Neural progenitor cell (in vitro differentiated cells): ENCODE measurements around the gene GOLGB1. TPM values are rescaled to one million over a fixed set of nuclear protein-coding genes. Genes with fewer than 3 reads are reported as not detected.
"Not testable (repeated sequence)": the region's sequence is repeated elsewhere in the genome, so short reads cannot be mapped to it uniquely, and the experiment has no call there.

ENCODE experiments used
- DNase-seq: peaks from one replicate; pipeline ENCODE4 v3.0.0-alpha.2; 2016; ENCODE audit warnings: low spot score
- H2AFZ ChIP-seq: fragments of 200-600 bp; sonication (generic); replicated peaks from 2 replicates; pipeline ENCODE4 v1.6.1; 2016; ENCODE audit warnings: antibody characterized with exemption
- H3F3A ChIP-seq: fragments of 200-600 bp; sonication (generic); 2 replicates; pipeline ENCODE4 v1.6.1; 2016; ENCODE audit warnings: antibody characterized with exemption, low read depth
- H3K27ac ChIP-seq: fragments of 200-600 bp; sonication (generic); 2 replicates; pipeline ENCODE4 v1.5.1; 2016; ENCODE audit warnings: mild to moderate bottlenecking
- H3K27me3 ChIP-seq: fragments of 200-600 bp; sonication (generic); 2 replicates; pipeline ENCODE4 v1.6.1; 2016; ENCODE audit warnings: mild to moderate bottlenecking, moderate library complexity
- H3K36me3 ChIP-seq: fragments of 200-600 bp; sonication (generic); 2 replicates; pipeline ENCODE4 v1.5.1; 2016
- H3K4me1 ChIP-seq: fragments of 200-600 bp; sonication (generic); 2 replicates; pipeline ENCODE4 v1.6.1; 2016; ENCODE audit warnings: mixed run types
- H3K4me2 ChIP-seq: fragments of 200-600 bp; sonication (generic); 2 replicates; pipeline ENCODE4 v1.6.1; 2016
- H3K4me3 ChIP-seq: fragments of 200-600 bp; sonication (generic); 2 replicates; pipeline ENCODE4 v1.5.1; 2016
- H3K79me2 ChIP-seq: fragments of 200-600 bp; sonication (generic); 2 replicates; pipeline ENCODE4 v1.6.1; 2016; ENCODE audit warnings: low read depth
- H3K9ac ChIP-seq: fragments of 200-600 bp; sonication (generic); 2 replicates; pipeline ENCODE4 v1.6.1; 2016
- H3K9me3 ChIP-seq: fragments of 200-600 bp; sonication (generic); 2 replicates; pipeline ENCODE4 v1.5.1; 2016; ENCODE audit warnings: low read depth
- H4K20me1 ChIP-seq: fragments of 200-600 bp; sonication (generic); 2 replicates; pipeline ENCODE4 v1.6.1; 2016; ENCODE audit warnings: low read depth
- H3K27ac Mint-ChIP-seq: 3 replicates; pipeline ENCODE4 v1.8.0; 2021; ENCODE audit warnings: mixed read lengths
- H3K27me3 Mint-ChIP-seq: 2 replicates; pipeline ENCODE4 v1.8.0; 2022; ENCODE audit warnings: low read depth, mild to moderate bottlenecking, inconsistent platforms, moderate library complexity, mixed read lengths; ENCODE audit not compliant: insufficient read depth
- H3K36me3 Mint-ChIP-seq: 3 replicates; pipeline ENCODE4 v1.8.0; 2021; ENCODE audit warnings: mixed read lengths
- H3K4me1 Mint-ChIP-seq: 3 replicates; pipeline ENCODE4 v1.8.0; 2021; ENCODE audit warnings: mixed read lengths
- H3K4me3 Mint-ChIP-seq: 3 replicates; pipeline ENCODE4 v1.8.0; 2021; ENCODE audit warnings: mild to moderate bottlenecking, moderate library complexity, mixed read lengths
- H3K9me3 Mint-ChIP-seq: 3 replicates; pipeline ENCODE4 v1.8.0; 2020; ENCODE audit warnings: mixed read lengths
- EZH2 ChIP-seq: fragments of 200-600 bp; sonication (generic); IDR thresholded peaks from 2 replicates; pipeline ENCODE4 v1.6.1; 2017; ENCODE audit warnings: antibody characterized with exemption, mild to moderate bottlenecking, moderate library complexity
- EZH2phosphoT487 ChIP-seq: fragments of 200-600 bp; sonication (generic); IDR thresholded peaks from 2 replicates; pipeline ENCODE4 v1.6.1; 2017; ENCODE audit warnings: antibody characterized with exemption
- total RNA-seq: library from RNA; depleted of rRNA; stranded (reverse); fragments of >200 nt; gene quantifications from 2 replicates; pipeline ENCODE4 v1.2.3, GENCODE V29; 2015; ENCODE audit warnings: low replicate concordance
- TF ChIP-seq, protein P1 (sequence below): fragments of 200-600 bp; sonication (generic); IDR thresholded peaks from 2 replicates; pipeline ENCODE4 v1.5.1; 2017; ENCODE audit warnings: antibody characterized with exemption, mild to moderate bottlenecking

The GOLGB1 gene
- total RNA-seq, 1 donor from 2014 or later: 52.5 TPM

DNA sequence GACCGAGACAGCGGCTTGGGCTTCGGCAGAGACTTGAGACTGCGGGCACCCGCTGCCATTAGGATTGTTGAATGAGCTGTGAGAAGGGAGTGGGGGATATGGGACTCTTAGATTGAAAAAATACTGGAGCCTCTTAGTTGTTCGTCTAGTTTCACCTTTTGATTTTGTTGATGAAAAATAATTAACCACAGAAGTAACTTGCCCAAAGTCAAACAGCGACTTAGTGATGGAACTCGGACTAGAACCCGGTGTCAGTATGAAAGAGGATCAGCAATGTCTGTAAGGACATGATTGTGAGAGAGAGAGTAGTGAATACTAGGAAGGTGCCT lies 510 bp upstream of the GOLGB1 start:
- H3K27ac Mint-ChIP-seq: no peak overlapping the region
- Histone ChIP-seq H3K27ac (no peak overlapping the region), H3F3A (peaks cover 16% of the 10 kb centered on the region), H3K4me2 (peak overlapping the region; percentile 97), H3K79me2 (peaks cover 47% of the 10 kb centered on the region), H3K36me3 (no peaks in the 10 kb centered on the region), H3K4me1 (peaks cover 10% of the 10 kb centered on the region), H3K4me3 (peak overlapping the region; percentile 84), H3K9me3 (no peaks in the 10 kb centered on the region), H3K27me3 (peaks cover 6% of the 10 kb centered on the region), H4K20me1 (peaks cover 34% of the 10 kb centered on the region), H3K9ac (peak overlapping the region; percentile 66), H2AFZ (peak overlapping the region; percentile 60)
- no peak overlapping the region for H3K4me3 Mint-ChIP-seq
- no peaks in the 10 kb centered on the region for H3K36me3 Mint-ChIP-seq
- no peak for DNase-seq
- no peaks in the 10 kb centered on the region for H3K9me3 Mint-ChIP-seq
- TF ChIP-seq EZH2phosphoT487: no peak
- no peak for TF ChIP-seq EZH2
- TF ChIP-seq, protein P1, sequence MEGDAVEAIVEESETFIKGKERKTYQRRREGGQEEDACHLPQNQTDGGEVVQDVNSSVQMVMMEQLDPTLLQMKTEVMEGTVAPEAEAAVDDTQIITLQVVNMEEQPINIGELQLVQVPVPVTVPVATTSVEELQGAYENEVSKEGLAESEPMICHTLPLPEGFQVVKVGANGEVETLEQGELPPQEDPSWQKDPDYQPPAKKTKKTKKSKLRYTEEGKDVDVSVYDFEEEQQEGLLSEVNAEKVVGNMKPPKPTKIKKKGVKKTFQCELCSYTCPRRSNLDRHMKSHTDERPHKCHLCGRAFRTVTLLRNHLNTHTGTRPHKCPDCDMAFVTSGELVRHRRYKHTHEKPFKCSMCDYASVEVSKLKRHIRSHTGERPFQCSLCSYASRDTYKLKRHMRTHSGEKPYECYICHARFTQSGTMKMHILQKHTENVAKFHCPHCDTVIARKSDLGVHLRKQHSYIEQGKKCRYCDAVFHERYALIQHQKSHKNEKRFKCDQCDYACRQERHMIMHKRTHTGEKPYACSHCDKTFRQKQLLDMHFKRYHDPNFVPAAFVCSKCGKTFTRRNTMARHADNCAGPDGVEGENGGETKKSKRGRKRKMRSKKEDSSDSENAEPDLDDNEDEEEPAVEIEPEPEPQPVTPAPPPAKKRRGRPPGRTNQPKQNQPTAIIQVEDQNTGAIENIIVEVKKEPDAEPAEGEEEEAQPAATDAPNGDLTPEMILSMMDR: no peak
- peaks cover 1% of the 10 kb centered on the region for H3K27me3 Mint-ChIP-seq
- peaks cover 8% of the 10 kb centered on the region for H3K4me1 Mint-ChIP-seq

DNA sequence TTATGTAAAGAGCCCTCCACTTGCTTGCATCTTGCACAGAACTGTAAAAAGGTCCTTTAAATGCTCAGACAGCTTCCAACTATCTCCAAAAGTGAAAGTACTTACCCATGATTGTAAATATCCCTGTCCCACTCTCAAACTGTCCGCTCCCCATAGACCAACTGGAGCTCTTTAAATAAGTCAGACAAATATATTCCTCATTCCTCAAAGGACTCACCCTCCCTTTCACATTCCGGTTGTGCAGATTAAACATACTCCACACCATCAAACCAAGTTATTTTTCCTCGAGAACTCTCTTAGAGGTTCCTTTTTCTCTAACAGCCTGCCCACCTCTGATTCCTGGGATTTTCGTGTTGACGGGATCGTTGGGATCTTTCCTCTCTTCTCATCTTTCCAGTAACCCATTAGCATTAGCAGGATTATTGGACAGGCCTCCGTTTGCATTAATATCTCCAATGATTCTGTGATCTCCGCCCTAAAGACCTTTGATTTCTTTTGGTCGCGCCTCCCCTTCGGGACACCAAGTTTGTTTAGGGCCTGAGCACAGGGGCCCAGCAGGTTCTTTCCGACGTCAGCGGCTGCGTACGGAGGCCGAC lies 763 bp downstream of the GOLGB1 start:
- Histone ChIP-seq H3K36me3 (no peaks in the 10 kb centered on the region), H4K20me1 (peaks cover 38% of the 10 kb centered on the region), H3K79me2 (peaks cover 59% of the 10 kb centered on the region), H3F3A (peaks cover 16% of the 10 kb centered on the region), H3K4me1 (peaks cover 10% of the 10 kb centered on the region), H3K9ac (peak overlapping the region; percentile 95), H2AFZ (peak overlapping the region; percentile 86), H3K27me3 (peaks cover 5% of the 10 kb centered on the region), H3K4me2 (peak overlapping the region; percentile 72), H3K4me3 (peak overlapping the region; percentile 84), H3K9me3 (no peaks in the 10 kb centered on the region), H3K27ac (peak overlapping the region; percentile 91)
- H3K36me3 Mint-ChIP-seq: no peaks in the 10 kb centered on the region
- H3K9me3 Mint-ChIP-seq: no peaks in the 10 kb centered on the region
- H3K27me3 Mint-ChIP-seq: no peaks in the 10 kb centered on the region
- TF ChIP-seq EZH2phosphoT487: no peak
- no peak for TF ChIP-seq EZH2
- TF ChIP-seq, protein P1: no peak
- DNase-seq: peak; percentile 78
- H3K4me1 Mint-ChIP-seq: peaks cover 8% of the 10 kb centered on the region
- no peak overlapping the region for H3K27ac Mint-ChIP-seq
- no peak overlapping the region for H3K4me3 Mint-ChIP-seq

DNA sequence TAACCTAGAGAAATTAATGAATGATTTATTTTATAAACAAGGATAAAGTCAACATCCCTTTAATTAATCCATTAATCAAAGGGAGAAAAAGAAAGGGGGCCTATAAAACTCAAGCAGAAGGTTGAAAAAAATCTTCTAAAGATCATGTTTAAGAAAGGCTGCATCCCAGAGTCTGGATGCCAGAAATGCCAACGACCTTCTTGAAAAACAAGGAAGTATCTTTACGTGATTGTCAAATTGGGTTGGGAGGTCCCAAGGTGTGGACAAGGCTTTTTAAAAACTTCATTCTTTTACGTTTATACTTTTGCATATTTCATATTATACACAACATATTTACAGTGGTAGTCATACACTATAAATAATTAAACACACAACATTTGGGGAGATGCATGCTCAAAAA lies 1.6 kb downstream of the GOLGB1 start:
- no peak overlapping the region for H2AFZ ChIP-seq
- H3K36me3 ChIP-seq: no peaks in the 10 kb centered on the region
- DNase-seq: no peak
- peaks cover 8% of the 10 kb centered on the region for H3K4me1 Mint-ChIP-seq
- no peak for TF ChIP-seq EZH2
- TF ChIP-seq, protein P1: no peak
- TF ChIP-seq EZH2phosphoT487: no peak
- H4K20me1 ChIP-seq: peaks cover 38% of the 10 kb centered on the region
- peak overlapping the region; percentile 95 for H3K9ac ChIP-seq
- peak overlapping the region; percentile 72 for H3K4me2 ChIP-seq
- H3K27ac Mint-ChIP-seq: no peak overlapping the region
- H3K9me3 Mint-ChIP-seq: no peaks in the 10 kb centered on the region
- H3K9me3 ChIP-seq: no peaks in the 10 kb centered on the region
- H3K27me3 Mint-ChIP-seq: no peaks in the 10 kb centered on the region
- peaks cover 16% of the 10 kb centered on the region for H3F3A ChIP-seq
- H3K4me1 ChIP-seq: peaks cover 10% of the 10 kb centered on the region
- H3K4me3 ChIP-seq: peak overlapping the region; percentile 84
- H3K27me3 ChIP-seq: no peaks in the 10 kb centered on the region
- peaks cover 4% of the 10 kb centered on the region for H3K36me3 Mint-ChIP-seq
- no peak overlapping the region for H3K4me3 Mint-ChIP-seq
- H3K79me2 ChIP-seq: peaks cover 67% of the 10 kb centered on the region
- H3K27ac ChIP-seq: no peak overlapping the region

DNA sequence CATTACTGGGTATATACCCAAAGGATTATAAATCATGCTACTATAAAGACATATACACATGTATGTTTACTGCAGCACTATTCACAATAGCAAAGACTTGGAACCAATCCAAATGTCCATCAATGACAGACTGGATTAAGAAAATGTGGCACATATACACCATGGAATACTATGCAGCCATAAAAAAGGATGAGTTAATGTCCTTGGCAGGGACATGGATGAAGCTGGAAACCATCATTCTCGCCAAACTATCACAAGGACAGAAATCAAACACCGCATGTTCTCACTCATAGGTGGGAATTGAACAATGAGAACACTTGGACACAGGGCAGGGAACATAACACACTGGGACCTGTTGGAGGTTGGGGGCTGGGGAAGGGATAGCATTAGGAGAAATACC lies 6.4 kb downstream of the GOLGB1 start:
- H3K4me1 ChIP-seq, H3K27me3 ChIP-seq, H3K27me3 Mint-ChIP-seq, H3F3A ChIP-seq, H3K4me1 Mint-ChIP-seq, H3K9me3 ChIP-seq, H3K9ac ChIP-seq, H3K27ac ChIP-seq, H3K4me3 ChIP-seq, H3K4me3 Mint-ChIP-seq, H3K4me2 ChIP-seq, H3K27ac Mint-ChIP-seq, H2AFZ ChIP-seq, H3K9me3 Mint-ChIP-seq, H3K36me3 ChIP-seq, DNase-seq: not testable (repeated sequence)
- Histone ChIP-seq H3K79me2 (peaks cover 96% of the 10 kb centered on the region), H4K20me1 (peaks cover 38% of the 10 kb centered on the region)
- peaks cover 14% of the 10 kb centered on the region for H3K36me3 Mint-ChIP-seq
